Activated CD4-positive, alpha-beta memory T cell treated with anti-CD3 and anti-CD28 coated beads for 36 hours (primary cell): Measurements from ENCODE around the gene OTULIN. TPM values are rescaled to one million over a fixed set of nuclear protein-coding genes. Genes with fewer than 3 reads are reported as not detected.

Source experiments
- CTCF ChIA-PET: fragments of 350-600 bp; sonication (Branson Sonifier 250); formaldehyde crosslinking; loops from one replicate; lab custom pipeline; 2021; ENCODE audit warnings: antibody characterized with exemption, inconsistent platforms; lab: Charles Lee
- POLR2A ChIA-PET: fragments of 350-600 bp; sonication (Branson Sonifier 250); formaldehyde crosslinking; loops from one replicate; lab custom pipeline; 2021; ENCODE audit warnings: antibody characterized with exemption; lab: Charles Lee
- DNase-seq: peaks from one replicate; pipeline ENCODE4 v3.0.0-alpha.2; 2020
- H3K27ac Mint-ChIP-seq: one replicate; pipeline ENCODE4 v1.8.0; 2021; ENCODE audit warnings: mixed read lengths
- H3K27me3 Mint-ChIP-seq: one replicate; pipeline ENCODE4 v1.8.0; 2021; ENCODE audit warnings: mixed read lengths
- H3K36me3 Mint-ChIP-seq: one replicate; pipeline ENCODE4 v1.8.0; 2021; ENCODE audit warnings: mixed read lengths
- H3K4me1 Mint-ChIP-seq: one replicate; pipeline ENCODE4 v1.8.0; 2021; ENCODE audit warnings: low read depth, mixed read lengths
- H3K4me3 Mint-ChIP-seq: one replicate; pipeline ENCODE4 v1.8.0; 2021; ENCODE audit warnings: mild to moderate bottlenecking, mixed read lengths
- H3K9me3 Mint-ChIP-seq: one replicate; pipeline ENCODE4 v1.8.0; 2021; ENCODE audit warnings: mixed read lengths
- intact Hi-C: fragments of 100-400 bp; cut with micrococcal nuclease; formaldehyde crosslinking; loops from one replicate; pipeline ENCODE4 v1.15.1; 2023
- total RNA-seq, 2 experiments: library from RNA; stranded (reverse); gene quantifications; one replicate each; pipeline ENCODE4 v1.2.3, GENCODE V29; 2021

Gene OTULIN
- total RNA-seq, 2 experiments from 2014 or later: 53.3 to 53.6 TPM

DNA sequence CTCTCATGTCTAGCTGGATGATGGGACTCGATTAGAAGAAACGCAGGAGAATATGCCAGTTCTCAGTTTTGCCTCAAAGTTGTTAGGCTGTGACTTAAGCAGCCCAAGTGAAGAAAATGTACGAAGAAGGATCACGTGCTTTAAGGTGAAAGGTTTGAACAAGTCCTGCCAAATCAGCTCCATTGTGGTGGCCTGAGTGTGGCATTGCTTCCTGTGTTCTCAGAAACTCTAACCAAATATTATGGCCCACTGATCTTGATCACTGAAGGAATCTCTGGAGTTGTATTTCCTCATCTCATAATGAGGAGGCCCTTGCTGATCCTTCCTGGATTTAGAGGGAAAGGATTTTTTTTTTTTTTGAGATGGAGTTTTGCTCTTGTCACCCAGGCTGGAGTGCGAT lies 44.0 kb downstream of the OTULIN start:
- peaks cover 56% of the 10 kb centered on the region for H3K4me1 Mint-ChIP-seq
- H3K36me3 Mint-ChIP-seq: peaks cover 85% of the 10 kb centered on the region
- H3K27me3 Mint-ChIP-seq: no peaks in the 10 kb centered on the region
- H3K4me3 Mint-ChIP-seq: no peak overlapping the region
- peak overlapping the region; percentile 84 for H3K27ac Mint-ChIP-seq
- ChIA-PET POLR2A (interaction anchor here (1.0 to 1.1 kb wide), 2 partner anchors 11 to 45 kb away, joined by 3 read pairs; no protein-coding TSS in a partner anchor), CTCF (interaction anchor here (0.6 to 5.3 kb wide), 7 partner anchors 8 to 295 kb away, joined by 3 to 33 read pairs (median 4); no protein-coding TSS in a partner anchor)
- H3K9me3 Mint-ChIP-seq: no peaks in the 10 kb centered on the region
- intact Hi-C loops: loop anchor here (5.0 kb wide), 1 partner anchor 294 kb away; no protein-coding TSS in a partner anchor
- peak; percentile 22 for DNase-seq

DNA sequence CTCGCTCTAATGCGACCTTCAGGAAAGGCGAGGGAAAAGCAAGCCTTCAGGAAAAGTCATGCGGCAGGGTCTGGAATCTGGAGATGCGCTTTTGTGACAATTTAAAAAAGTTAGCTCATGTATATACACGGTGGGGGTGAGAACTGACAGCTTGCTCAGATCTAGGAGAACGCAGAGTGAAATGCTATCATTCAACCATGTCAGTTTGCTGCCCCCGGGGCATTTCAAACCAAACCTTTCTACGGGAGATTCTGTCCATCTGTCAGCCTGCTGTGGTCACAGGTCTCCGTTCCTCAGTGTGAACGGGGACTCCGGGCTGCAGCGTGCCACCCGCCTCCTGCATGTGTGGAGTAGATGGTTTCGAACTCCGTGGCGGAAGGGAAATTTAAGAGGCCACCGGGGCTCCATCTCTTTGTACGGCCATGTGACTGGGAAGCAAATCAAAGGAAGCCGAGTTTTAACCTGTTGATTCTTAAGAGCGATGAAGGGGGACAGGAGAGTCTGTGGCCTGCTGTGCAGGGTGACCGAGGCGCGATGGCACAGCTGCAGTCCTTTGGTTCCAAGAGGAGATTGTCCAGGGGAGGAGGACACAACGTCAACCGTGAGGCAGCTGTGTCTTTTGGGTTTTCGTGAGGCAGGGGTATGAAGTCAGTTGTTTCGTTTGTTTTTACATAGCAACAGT lies 45.9 kb downstream of the OTULIN start:
- Mint-ChIP-seq H3K27ac (no peak overlapping the region), H3K4me3 (no peak overlapping the region), H3K4me1 (peaks cover 42% of the 10 kb centered on the region), H3K27me3 (no peaks in the 10 kb centered on the region), H3K36me3 (peaks cover 81% of the 10 kb centered on the region), H3K9me3 (no peaks in the 10 kb centered on the region)
- DNase-seq: peak; percentile 6
- POLR2A ChIA-PET: no interaction called here
- CTCF ChIA-PET: no interaction called here
- intact Hi-C loops: no loop called here

- ChIA-PET CTCF (interaction anchor here (1.4 kb wide), 1 partner anchor 15 kb away, joined by 4 read pairs; no protein-coding TSS in a partner anchor), POLR2A (no interaction called here)
- no peak for DNase-seq
- no peak overlapping the region for H3K27ac Mint-ChIP-seq
- H3K27me3 Mint-ChIP-seq: no peaks in the 10 kb centered on the region
- intact Hi-C loops: no loop called here
- peaks cover 25% of the 10 kb centered on the region for H3K4me1 Mint-ChIP-seq
- H3K36me3 Mint-ChIP-seq: peaks cover 75% of the 10 kb centered on the region
- H3K9me3 Mint-ChIP-seq: no peaks in the 10 kb centered on the region
- no peak overlapping the region for H3K4me3 Mint-ChIP-seq
Observed at GRCh38 chr5:14712131-14712530, 47.6 kb downstream of the OTULIN start.

DNA sequence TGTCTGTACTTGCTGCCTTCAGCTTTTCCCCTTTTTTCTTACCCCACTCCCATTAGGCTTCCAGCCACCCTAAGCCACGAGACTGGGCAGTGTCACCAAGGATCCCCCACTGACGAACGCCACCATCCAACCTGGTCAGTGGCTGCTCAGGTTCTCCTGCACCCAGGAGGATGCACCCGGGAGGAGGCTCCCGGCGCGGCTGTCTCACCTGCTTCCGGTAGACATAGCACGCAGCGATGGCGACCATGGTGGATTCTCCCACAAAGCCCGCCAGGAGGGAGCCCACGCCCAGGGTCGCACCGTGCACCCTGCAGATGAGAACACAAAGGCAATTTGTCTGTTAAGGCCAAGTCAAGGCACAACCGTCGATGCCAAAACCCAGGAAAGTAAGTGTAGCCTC lies 48.1 kb downstream of the OTULIN start:
- peak; percentile 8 for DNase-seq
- Mint-ChIP-seq H3K36me3 (peaks cover 74% of the 10 kb centered on the region), H3K4me3 (no peak overlapping the region), H3K4me1 (peaks cover 20% of the 10 kb centered on the region), H3K27me3 (no peaks in the 10 kb centered on the region), H3K9me3 (no peaks in the 10 kb centered on the region), H3K27ac (no peak overlapping the region)
- POLR2A ChIA-PET: no interaction called here
- intact Hi-C loops: no loop called here
- CTCF ChIA-PET: no interaction called here

GRCh38 chr5:14713476-14714390 lies 49.2 kb downstream of the OTULIN start:
- Mint-ChIP-seq H3K4me1 (peaks cover 11% of the 10 kb centered on the region), H3K36me3 (peaks cover 66% of the 10 kb centered on the region), H3K27ac (peak overlapping the region; percentile 62), H3K9me3 (no peaks in the 10 kb centered on the region), H3K27me3 (no peaks in the 10 kb centered on the region), H3K4me3 (no peak overlapping the region)
- DNase-seq: peak; percentile 7
- ChIA-PET POLR2A (no interaction called here), CTCF (interaction anchor here (2.0 kb wide), 1 partner anchor 13 kb away, joined by 7 read pairs; no protein-coding TSS in a partner anchor)
- intact Hi-C loops: no loop called here

DNA sequence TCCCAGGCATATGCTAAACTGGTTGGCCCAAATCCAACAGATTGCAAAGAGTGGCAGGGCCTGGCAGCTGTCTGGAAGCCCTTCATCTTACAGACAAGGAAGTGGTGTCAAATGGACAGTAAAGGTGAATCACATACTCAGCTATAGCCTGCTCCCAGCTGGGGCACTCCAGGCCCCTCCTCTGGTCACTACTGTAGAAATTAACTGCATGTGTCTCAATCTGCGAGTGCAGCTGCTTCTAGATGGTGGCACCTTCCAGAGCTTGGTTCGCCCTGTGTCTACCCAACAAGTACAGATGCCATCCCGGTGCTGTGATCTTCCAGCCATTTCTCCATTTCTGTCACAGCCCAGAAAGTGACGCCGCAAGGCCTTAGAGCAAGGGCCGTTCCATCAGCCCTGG lies 50.2 kb downstream of the OTULIN start:
- POLR2A ChIA-PET: no interaction called here
- DNase-seq: peak; percentile 7
- no peaks in the 10 kb centered on the region for H3K9me3 Mint-ChIP-seq
- H3K27me3 Mint-ChIP-seq: no peaks in the 10 kb centered on the region
- peaks cover 11% of the 10 kb centered on the region for H3K4me1 Mint-ChIP-seq
- intact Hi-C loops: no loop called here
- no peak overlapping the region for H3K4me3 Mint-ChIP-seq
- no peak overlapping the region for H3K27ac Mint-ChIP-seq
- peaks cover 60% of the 10 kb centered on the region for H3K36me3 Mint-ChIP-seq
- CTCF ChIA-PET: interaction anchor here (2.0 kb wide), 1 partner anchor 12 kb away, joined by 7 read pairs; no protein-coding TSS in a partner anchor

DNA sequence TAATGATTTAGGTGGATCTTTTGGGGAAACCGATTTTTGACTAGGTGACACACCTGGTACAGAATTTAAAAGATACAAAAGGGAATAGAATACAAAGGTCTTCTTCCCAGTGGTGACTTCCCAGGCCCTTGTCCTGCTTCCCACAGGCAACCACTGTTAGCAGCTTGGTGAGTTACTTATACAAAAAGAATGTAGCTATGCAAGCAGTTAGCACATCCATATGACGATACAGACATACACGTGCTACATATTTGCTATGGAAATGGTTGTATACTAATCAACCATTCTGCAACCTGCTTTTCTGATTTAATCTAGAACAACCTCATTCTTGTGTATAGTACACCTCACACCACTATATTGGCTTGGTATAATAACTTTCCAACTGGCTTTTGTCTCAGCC lies 51.0 kb downstream of the OTULIN start:
- POLR2A ChIA-PET: no interaction called here
- DNase-seq: no peak
- Mint-ChIP-seq H3K27me3 (no peaks in the 10 kb centered on the region), H3K27ac (no peak overlapping the region), H3K36me3 (peaks cover 53% of the 10 kb centered on the region), H3K4me1 (peaks cover 16% of the 10 kb centered on the region), H3K4me3 (no peak overlapping the region), H3K9me3 (no peaks in the 10 kb centered on the region)
- CTCF ChIA-PET: no interaction called here
- intact Hi-C loops: no loop called here

- peak overlapping the region; percentile 2 for H3K27ac Mint-ChIP-seq
- H3K27me3 Mint-ChIP-seq: no peaks in the 10 kb centered on the region
- no peak overlapping the region for H3K4me3 Mint-ChIP-seq
- H3K9me3 Mint-ChIP-seq: no peaks in the 10 kb centered on the region
- intact Hi-C loops: no loop called here
- ChIA-PET POLR2A (interaction anchor here (0.6 kb wide), 1 partner anchor 158 kb away, joined by 4 read pairs; no protein-coding TSS in a partner anchor), CTCF (interaction anchor here (1.3 to 3.4 kb wide), 2 partner anchors 9 to 11 kb away, joined by 3 to 14 read pairs; no protein-coding TSS in a partner anchor)
- DNase-seq: peak; percentile 7
- H3K36me3 Mint-ChIP-seq: peaks cover 45% of the 10 kb centered on the region
- peaks cover 27% of the 10 kb centered on the region for H3K4me1 Mint-ChIP-seq
Observed at GRCh38 chr5:14716755-14717752, 52.5 kb downstream of the OTULIN start.

DNA sequence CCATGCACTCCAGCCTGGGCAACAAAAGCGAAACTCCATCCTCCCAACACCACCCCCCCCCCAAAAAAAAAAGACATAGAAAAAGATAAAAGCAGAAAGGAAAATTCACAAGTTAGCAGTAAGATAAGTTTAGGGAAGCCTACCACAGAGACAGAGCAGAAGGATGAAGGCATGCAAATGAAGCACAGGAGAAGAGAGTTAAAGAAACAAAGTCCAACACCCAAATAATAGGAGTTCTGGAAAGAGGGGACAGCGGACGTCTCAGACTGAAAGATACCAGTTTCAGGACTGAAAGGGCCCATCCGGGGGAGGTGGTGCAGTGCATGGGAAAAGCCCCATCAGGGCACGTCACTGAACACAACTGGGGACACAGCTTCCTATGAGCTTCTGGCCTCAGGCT lies 54.3 kb downstream of the OTULIN start:
- H3K4me1 Mint-ChIP-seq: peaks cover 42% of the 10 kb centered on the region
- H3K27ac Mint-ChIP-seq: no peak overlapping the region
- CTCF ChIA-PET: interaction anchor here (1.5 to 3.4 kb wide), 2 partner anchors 9 to 11 kb away, joined by 3 to 14 read pairs; no protein-coding TSS in a partner anchor
- H3K36me3 Mint-ChIP-seq: peaks cover 45% of the 10 kb centered on the region
- intact Hi-C loops: no loop called here
- DNase-seq: peak; percentile 14
- no peak overlapping the region for H3K4me3 Mint-ChIP-seq
- H3K27me3 Mint-ChIP-seq: no peaks in the 10 kb centered on the region
- POLR2A ChIA-PET: no interaction called here
- no peaks in the 10 kb centered on the region for H3K9me3 Mint-ChIP-seq

GRCh38 chr5:14720236-14720923 lies 55.9 kb downstream of the OTULIN start:
- no peaks in the 10 kb centered on the region for H3K9me3 Mint-ChIP-seq
- intact Hi-C loops: loop anchor here (5.0 kb wide), 1 partner anchor 207 kb away; no protein-coding TSS in a partner anchor
- DNase-seq: no peak
- peaks cover 46% of the 10 kb centered on the region for H3K4me1 Mint-ChIP-seq
- CTCF ChIA-PET: interaction anchor here (1.2 to 3.4 kb wide), 6 partner anchors 7 to 283 kb away, joined by 3 to 14 read pairs (median 4); no protein-coding TSS in a partner anchor
- POLR2A ChIA-PET: no interaction called here
- peaks cover 52% of the 10 kb centered on the region for H3K36me3 Mint-ChIP-seq
- peak overlapping the region; percentile 19 for H3K27ac Mint-ChIP-seq
- H3K27me3 Mint-ChIP-seq: no peaks in the 10 kb centered on the region
- H3K4me3 Mint-ChIP-seq: no peak overlapping the region
